HG02610 (cell line): ENCODE measurements around the gene FNBP1.

ENCODE experiments used
- ATAC-seq: cut with Tn5 transposase; IDR thresholded peaks from one replicate; pipeline ENCODE4 v1.9.1; 2021; ENCODE audit warnings: mild to moderate bottlenecking, moderate library complexity; ENCODE audit not compliant: unreplicated experiment

Gene FNBP1

DNA sequence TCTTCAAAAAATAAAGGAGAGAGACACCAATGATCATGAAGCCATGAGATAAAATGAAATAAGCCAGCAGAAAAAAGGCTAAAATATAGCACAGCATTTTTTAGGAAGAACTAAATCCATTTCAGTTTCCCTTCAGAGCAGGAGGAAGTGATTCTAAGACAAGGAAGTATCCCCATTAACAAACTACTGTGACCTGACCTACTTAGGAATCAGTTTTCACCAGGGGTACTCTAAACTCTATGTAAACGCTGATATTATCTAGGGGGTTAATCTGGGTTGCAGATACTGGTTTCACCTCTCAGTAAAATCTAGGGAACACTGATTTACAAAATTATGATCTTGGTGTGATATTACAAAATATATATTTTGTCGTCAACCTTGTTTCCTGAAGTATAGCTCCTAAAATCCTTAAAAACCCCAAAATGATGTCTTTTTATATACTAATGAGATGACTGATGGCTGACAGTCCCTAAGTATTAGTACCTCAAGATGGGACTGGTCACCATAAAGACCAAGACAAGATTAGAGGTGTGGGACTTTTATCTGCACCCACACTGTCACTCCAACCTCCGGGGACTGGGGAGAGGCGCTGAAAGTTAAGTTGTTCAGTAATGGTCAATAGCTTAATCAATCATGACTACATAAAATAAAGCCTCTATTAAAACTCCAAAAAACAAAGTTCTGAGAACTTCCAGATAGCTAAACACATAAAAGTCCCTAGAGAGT, 2.9 kb upstream of the FNBP1 start:
- ATAC-seq = no peak

DNA sequence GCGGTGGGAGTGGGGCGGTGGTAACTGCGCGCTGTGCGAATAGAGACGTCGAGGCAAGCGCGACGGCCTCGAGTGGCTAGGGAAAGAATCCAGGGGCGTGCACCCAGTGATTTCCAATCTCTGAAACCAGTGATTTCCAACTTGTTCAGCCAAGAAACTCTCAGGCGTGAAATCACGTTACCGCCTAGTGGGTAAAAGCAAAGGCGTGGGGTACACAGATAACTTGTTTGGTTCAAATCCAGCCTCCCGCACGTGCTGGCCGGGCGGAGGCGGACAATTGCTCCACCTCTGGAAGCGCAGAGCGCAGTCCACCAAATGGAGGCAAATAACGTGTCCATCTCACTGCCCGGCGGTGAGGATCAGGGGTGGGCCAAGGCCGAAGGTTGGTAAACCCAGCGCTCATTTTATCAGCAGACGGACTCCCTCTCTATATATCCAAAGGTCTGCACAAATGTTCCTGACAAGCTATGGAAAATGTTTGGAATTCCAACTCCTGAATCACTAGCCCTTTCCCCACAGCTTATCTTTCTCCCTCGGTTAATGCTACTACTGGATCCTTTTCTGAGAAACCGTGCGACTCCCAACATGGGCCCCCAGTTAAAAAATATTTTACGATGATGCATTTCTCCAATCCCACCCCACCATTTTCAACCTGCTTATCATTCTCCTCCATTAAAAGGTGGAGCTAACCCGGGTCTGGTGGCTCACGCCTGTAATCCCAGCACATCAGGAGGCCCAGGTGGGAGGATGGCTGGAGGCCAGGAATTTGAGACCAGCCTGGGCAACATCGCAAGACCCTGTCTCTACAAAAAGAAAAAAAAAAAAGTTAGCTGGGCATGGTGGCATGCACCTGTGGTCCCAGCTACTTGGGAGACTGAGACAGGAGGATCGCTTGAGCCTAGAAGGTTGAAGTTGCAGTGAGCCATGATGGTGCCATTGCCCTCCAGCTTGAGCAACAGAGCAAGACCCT, 950 bp upstream of the FNBP1 start:
- no peak for ATAC-seq

DNA sequence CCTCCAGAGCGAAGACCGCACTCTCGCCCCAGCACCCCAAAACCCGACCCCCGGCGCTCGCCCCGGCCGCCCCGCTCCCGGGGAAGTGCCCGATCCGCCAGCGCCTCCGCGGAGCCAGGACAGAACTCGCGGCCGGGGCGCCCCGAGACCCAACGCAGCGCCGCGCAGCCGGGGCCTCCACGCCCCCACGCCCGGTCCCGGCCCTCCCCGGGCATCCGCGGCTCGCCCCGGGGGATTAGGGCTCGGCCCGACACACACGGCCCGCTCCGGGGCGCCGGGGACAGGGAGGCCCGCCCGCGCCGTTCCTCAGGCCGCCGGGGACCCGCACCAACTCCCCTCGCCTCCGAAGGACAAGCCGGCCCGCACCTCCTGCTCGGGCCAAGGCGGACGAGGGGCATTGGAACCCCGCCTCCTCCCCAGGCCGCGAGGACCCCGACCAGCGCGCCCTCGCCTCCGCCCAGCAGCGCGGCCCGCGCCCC, 544 bp downstream of the FNBP1 start:
- no peak for ATAC-seq

DNA sequence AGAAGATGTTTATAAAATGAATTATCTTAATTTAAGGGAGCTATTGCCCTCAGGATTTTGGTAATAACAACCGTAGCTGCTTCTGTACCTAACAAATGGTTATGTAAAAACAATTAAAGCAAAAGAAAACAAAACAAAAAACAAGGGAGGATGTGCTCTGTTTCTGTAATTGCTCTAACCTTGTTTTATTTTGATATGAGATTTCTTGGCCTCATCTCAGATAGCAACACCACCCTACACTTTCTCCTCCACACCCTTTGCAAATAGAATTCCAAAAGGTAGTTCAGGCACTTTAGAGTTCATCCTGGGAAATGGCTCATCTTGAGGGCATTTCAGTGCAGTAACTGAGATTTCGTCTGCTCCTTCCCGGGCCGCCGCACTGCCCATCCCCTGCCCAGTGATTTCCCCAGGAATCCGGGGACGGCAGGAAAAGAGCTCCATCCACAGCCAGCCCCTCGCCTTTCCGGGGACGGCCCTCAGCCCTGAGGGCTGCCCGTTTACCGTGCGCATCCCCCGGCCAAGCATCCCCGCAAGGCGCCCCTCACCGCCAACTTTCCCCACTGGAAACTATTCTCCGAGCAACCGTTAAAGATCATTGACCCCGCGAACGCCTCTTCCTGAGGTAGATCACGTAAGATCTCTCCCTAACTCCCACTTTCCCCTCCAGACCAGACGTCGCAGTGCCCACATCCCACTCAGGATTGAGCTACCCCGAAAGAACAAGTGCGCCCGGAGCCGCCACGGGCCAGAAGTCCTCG, 1.2 kb downstream of the FNBP1 start:
- ATAC-seq = no peak

DNA sequence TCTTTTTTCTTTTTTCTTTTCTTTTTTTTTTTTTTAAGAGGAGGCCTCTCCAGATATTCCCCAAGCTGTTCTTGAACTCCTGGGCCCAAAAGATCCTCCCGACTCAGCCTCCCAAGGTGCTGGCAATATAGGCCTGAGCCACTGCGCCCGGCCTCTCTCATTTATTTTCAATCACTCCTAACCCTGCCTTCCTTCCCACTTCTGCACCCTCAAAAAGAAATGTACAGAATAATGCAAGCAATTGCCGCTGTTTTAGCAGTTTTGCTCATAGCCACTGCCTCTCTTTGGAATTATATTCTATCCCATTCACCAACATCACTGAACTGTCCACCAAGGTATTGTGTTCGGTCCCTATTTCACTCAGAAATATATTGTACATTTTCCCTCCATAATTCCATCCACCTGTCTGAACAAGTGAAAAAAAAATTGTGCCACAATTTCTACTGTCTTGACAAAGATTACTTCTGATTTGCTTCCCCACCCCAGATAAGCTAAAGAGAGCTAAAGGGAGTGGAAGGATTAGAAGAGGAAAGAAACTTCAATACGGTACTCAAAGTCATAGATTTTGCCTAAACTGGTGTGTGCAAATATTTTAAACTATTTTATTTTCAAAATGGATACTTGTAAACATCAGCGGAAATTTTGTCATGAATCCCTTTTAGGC, 1.9 kb downstream of the FNBP1 start:
- ATAC-seq = no peak

DNA sequence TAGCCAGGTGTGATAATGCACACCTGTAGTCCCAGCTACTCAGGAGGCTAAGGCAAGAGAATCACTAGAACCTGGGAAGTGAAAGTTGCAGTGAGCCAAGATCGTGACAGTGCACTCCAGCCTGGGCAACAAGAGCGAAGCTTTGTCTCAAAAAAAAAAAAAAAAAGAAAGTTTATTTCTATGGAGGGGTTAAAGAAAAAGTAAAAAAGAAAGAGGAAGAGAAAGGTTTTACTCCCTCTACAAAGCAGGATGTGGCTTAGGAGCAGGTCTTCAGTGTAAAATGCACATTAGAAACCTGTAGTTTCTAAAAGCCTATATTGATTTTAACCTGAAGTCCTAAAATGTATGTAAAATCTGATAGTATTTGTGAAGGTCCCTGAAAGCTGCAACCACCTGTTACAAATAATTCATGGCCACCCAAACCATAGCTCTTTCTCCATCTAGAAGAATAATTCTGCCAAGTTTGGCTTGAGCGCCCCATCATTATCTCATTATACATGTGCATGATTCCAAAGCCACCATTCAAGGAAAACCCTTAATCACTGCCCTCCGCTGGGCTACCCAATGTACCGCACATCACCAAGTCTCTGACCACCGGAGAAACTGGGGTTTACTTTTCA, 3.4 kb downstream of the FNBP1 start:
- ATAC-seq = no peak

DNA sequence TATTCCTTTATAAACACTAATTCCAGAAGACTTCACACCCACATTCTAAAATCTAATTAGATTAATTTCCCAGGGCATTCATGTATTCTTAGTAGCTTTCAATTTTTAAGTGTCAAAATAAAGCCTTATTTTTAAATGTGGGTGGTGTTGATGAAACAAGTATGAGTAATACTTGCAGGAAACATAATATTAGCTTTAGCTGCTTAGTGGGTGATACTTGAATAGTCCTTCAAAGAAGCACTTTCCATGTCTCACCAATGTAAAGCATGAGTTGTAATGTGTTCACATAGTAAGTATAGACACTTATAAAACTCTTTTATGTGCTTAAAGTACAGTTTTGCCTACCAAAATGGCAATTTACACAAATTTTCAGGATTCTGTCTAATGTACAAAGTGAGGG, 6.9 kb downstream of the FNBP1 start:
- ATAC-seq = no peak

DNA sequence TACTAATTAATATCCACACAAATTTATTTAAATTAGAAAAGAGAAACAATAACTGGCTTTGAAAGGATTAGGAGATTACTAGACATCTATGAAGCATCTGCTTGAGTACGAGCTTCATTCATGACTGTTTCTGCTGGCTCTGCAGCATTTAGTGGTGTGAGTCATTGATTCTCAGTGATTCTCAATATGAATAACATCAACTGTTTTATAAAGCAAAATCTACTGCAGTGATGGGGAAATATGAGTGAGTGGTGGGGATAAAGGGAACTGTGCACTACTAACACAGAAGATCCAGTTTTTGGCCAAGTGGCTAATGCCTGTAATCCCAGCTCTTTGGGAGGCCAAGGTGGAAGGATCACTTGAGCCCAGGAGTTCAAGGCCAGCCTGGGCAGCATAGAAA, 8.4 kb downstream of the FNBP1 start:
- no peak for ATAC-seq

DNA sequence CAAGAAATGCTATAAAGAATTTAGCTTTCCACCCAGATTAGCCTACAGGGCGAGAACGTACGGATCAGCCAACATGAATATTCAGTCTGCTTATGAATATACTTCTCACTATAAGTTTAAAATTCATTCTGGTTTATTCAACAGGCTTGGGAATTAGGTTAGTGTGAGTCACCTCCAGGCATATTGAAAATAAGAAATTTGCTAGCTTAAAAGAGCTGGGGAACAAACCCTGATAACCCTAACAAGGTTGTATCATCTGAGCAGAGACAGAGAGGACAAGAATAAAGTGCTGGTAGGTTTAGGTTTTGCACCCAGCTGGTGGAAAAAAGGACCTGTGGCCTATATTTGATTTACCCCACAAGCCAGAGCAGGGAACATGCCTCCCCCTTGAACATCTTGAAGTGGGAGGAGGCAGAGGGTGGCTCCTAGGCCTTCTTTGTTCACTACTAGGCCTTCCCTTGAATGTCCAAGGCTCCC, 12.3 kb downstream of the FNBP1 start:
- peak; percentile 2 for ATAC-seq

DNA sequence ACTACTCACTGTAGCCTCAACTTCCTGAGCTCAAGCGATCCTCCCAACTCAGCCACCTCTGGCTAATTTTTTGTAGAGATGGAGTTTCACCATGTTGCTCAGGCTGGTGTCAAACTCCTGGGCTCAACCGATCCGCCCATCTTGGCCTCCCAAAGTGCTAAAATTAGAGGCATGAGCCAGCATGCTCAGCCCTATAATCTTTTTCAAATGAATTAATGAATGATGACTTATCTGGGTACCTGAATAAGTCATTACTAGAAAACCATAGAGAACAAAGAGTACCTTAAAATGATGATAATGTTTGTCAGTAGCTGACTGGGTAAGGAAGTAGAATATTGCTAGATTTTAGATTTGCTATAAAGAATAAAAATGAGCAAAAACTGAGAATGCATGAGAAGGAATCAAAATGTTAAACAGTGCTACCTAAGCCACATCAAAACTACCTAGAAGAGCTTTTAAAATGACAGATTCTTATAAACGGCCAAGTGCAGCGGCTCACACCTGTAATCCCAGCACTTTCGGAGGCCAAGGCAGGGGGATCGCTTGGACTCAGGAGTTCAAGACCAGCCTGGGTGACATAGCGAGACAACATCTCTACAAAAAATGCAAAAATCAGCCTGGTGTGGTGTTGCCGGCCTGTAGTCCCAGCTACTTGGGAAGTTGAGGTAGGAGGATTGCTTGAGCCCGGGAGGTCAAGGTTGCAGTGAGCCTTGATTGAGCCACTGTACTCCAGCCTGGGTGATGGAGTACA, 13.6 kb downstream of the FNBP1 start:
- peak; percentile 38 for ATAC-seq

DNA sequence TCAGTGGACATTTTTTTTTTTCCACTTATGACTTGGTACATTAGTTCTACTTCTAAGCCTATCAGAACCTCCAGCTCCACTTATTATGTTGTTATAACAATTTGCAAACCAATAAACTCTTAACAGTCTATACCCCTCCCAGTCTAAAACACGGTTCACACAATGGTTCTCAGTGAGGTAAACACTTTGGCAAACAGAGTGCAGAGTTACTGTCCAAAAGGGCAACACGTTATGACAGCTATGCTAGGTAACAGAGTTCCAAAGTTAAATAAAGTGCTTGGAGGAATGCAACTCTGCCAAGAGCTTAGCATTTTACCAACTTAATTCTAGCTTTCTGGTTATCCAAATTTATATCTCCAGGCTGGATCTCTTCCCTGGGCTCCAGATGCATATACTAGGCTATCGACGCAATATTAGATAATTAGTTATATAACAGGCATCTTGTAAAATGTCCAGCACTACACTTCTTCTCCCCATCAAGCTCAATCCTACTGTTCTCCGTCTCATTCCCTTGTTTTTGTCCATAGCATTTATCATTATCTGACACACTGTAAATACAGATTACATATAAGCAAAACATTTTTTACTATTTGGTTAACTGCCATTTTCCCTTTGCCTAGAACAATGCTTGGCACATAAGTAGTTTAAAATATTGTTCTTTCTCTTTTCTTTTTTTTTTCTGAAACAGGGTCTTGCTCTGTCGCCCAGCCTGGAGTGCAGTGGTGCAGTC, 14.3 kb downstream of the FNBP1 start:
- ATAC-seq = no peak

DNA sequence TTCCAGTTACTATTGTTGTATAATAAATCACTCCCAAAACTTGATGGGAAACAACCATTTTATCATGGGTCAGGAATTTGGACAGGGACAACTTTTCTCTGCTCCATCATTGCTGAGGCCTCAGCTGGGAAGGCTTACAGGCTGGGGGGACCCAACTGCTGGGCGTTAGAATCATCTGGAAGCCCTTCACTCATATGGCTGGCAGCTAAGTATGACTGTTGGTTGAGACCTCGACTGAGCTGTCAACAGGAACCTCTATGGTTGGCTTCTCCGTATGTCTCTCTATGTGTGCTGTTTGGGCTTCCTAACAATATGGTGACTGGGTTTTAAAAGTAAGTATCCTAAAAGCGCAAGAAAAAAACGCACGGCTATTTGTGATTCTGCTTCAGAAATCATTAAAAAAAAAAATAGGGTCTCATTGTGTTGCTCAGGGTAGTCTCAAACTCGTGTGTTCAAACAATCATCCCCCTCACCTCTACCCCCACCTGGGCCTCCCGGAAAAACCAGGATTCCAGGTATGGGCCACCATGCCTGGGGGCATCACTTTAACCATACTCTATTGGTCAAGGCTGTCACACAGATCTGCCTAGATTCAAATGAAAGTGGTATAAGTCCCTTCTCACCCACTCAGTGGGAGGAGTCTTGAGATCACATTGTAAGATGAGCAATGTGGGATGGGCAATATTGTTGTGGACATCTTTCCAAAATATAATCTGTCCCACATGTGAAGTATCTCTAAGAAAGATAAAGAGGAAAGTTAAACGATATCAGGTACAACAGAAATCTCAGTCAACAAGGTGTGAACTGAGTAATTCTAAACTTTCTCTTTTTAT, 15.2 kb downstream of the FNBP1 start:
- no peak for ATAC-seq

DNA sequence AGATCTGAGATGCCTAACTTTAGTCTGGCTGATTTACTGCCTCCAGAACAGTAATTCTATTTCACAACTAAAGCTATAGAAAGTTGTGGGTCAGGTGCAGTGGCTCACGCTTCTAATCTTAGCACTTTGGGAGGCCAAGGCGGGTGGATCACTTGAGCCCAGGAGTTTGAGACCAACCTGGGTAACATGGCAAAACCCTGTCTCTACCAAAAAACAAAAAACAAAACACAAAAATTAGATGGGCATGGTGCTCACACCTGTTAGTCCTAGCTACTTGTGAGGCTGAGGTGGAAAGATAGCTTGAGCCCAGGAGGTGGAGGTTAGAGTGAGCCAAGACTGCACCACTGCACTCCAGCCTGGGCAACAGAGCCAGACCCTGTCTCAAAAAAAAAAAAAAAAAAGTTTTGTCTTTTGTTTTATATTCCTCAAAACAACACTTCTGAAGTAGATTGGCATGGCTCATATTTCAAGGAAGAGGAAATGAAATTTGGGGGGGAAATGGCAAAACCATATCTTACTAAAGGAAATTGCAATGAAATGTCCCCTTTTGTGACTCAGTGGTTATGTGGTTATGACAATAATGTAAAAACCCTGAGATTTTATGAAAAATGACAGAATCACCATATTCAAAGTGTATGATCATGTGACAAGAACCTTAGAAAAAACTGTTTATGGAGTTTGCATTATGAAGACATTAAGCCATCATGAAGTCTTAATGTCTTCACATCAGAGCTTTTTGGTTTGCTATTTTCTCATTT, 16.2 kb downstream of the FNBP1 start:
- no peak for ATAC-seq

DNA sequence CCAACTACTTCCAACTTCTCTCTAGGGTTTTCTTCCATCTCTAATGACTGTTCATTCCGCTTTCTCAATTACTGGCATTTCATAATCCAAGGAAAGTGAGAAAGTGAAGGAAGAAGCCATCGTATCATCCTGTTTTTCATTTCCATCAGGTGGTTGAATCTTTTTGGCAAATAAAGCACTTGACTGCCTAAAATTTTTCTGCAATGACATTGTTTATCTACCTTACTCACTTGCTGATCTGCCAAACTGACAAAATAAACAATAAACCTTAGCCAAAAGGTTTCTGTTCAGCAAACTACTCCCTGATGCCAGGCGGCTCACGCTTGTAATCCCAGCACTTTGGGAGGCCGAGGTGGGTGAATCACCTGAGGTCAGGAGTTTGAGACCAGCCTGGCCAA, 18.4 kb downstream of the FNBP1 start:
- no peak for ATAC-seq

DNA sequence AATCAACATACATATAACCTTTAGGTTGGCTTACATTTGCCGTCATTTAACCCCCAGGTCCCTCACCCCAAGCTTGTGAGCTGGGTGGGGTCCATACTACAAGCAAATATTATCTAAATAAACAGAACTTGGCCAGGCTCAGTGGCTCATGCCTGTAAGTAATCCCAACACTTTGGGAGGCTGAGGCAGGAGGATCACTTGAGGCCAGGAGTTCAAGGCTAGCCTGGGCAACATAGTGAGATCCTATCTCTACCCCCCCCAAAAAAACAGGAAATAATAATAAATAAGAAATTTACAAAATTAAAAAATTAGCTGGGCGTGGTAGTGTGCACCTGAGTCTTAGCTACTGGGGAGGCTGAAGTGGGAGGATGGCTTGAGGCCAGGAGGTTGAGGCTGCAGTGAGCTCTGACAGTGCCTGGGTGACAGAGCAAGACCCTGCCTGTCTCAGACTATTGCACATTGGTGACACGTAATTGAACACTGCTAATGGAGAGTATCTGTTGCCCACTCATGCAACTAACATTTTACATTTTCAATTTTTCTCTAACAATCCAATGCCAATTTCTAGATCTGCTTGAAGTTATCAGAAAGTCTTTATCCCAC, 18.9 kb downstream of the FNBP1 start:
- no peak for ATAC-seq

DNA sequence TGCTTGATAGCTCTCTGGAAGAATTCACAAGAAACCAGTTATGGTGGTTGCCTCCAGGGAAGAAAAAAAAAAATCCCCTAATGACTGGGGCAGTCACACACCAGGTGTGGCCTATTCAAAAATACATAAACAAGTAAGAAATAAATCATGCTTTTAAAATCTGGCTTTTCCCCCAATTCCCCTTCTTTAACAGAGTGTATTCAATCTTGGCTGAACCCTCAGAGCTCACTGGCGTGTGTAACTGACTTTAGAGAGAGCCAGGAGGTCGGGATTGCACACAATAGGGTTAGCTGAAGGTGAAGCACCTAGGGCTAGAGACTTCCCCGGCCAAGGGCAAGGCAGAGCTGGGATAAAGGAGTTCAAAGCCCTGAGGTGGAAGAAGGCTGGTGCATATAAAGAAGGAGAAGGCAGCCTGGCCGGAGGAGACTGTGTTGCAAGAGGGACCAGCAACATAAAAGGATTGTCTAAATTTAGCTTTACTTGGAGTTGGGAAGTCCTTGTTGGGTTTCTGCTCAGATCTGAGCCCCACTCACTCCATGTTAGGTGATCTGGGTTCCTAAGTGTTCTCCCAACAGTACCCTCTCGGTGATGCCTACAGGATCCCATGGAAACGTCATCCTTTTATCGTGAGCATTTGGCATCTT, 19.7 kb downstream of the FNBP1 start:
- ATAC-seq = peak; percentile 49
